SKM-1 (cell line): ENCODE measurements around the gene NTM.

Source experiments
- DNase-seq: peaks from one replicate; lab custom pipeline; 2025; ENCODE audit not compliant: unreplicated experiment; lab: John Stamatoyannopoulos, UW

The NTM gene

DNA sequence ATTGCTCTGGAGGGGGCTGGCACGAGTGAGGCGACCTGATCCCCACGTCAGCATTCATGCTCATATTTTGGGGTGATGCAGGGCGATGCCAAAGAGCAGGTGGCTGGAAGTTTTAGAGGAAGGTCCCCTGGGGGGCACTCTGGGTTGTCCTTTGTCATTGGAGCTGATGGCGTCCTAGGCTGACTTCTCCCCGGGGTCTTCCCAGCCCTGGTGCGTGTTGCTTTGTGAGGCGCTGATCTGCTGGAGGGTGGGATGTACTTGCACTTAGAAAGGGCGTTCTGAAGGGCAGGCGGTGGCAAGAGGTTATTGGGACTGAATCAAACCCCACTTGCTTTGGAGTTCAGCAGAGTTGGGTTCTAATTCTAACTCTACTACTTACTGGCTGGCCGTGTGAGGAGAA lies 313.3 kb downstream of the NTM start:
- no peak for DNase-seq

GRCh38 chr11:131684111-131685060 lies 314.0 kb downstream of the NTM start:
- DNase-seq: no peak

GRCh38 chr11:131685206-131685605 lies 314.8 kb downstream of the NTM start:
- no peak for DNase-seq

DNA sequence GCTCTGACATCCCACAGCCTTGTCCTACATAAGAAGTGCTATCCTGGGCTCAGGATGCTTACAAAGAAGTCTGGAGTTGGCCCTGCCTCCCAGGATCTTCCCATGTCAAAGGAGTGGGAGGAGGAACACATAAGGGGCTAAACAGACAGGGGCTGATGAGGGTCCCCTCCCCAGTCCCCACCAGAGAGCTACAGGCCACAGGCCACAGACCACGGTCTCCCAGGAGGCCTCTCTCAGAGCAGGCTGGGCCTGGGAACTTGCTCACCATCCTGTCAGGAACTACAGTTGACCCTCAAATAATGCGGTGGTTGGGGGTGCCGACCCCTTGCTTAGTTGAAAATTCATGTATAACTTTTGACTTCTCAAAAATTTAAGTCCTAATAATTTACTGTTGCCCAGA lies 315.5 kb downstream of the NTM start:
- DNase-seq: no peak

DNA sequence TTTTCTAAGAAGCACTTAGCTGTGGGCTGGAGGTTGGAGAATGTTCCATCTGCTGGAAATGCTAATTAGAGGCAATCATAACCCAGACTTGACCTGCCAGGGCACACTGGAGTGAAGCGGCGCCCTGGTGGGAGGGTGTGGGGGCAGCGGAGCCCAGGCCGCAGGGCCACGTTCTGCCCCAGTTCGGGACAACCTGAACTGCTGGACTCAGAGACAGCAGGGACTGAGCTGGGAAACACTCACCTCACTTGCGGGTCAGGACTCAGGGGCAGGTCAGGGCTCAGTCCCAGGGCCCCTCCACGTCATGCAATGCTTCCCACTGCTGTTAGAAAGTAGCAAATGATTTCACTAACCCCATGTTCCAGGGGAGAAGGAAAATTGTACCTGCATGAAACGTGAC lies 316.4 kb downstream of the NTM start:
- DNase-seq: no peak

DNA sequence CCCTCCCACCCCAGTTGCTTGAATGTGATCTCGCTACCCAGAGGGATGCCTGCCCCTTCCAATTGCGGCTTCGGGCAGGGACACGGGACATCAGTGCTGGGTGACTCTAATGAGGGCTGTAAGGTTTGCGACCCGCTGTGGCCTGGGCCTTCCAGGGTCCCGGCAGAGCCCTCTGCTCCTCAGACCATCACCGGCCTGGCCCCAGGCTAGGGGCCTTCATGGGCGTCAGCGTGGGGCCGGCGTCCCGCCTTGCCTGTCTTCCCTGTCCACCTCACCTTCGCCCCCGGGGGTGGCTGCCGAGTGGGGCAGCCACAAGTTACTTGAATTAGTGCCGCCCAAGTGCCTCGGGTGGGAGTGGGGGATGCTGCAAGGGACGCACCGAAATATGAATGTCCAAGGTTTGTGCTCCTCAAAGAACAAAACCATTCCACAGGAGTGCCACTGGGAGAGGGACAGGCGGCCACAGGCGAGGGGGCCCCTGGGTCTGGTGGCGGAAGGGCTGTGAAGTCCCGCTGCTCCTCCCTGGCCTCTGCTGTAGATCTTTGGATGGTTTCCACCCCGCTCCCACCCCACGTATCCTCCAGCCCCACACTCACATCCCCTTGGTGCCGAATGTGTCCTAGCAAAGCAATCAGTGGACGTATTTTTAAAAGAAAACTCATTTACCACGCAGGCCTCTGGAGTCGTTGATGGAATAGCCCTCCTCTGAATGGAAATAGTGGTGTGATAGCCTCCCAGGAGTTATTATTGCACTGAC lies 317.1 kb downstream of the NTM start:
- DNase-seq: no peak

- no peak for DNase-seq
Measured at GRCh38 chr11:131688048-131688693, 317.8 kb downstream of the NTM start.

DNA sequence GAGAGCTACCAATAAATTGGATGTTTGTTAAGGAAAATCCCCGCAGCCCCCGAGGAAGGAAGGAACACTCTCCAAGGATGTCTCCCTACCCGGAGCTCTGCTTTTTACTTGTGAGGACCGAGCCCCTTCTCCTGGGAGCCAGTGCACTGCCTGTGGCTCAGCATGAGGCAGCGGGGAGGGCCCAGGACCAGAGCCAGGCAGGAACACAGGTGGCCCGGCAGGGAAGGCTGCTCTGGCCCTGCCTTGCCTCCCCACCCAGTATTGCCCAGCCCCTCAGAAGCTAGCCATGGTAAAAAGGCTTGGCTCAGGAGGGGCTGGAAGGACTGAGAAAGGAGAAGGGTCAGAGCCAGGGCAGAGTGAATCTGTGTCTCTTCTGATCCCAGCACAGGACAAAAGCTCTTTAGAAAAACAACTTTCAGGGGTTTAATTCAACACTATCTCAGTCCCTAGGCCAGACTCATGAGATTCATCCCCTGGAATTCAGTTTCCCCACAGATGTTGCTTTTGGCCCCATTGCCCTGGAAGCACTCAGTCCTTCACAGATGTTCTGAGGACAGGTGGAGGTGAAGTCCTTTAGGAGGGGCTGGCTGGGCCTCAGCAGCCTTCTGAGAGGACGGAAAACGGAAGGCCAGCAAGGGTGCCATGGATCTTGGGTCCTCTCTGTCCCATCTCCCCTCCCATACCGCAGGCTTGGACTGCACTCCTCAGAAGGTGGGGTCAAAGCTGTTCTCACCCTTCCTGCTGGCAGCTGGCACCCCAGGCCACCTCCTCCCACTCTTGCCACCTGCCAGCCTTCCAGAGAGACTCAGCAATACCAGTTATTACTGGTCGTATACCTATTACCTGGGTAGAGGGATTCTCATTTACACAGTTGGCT lies 318.9 kb downstream of the NTM start:
- no peak for DNase-seq

GRCh38 chr11:131690362-131690761 lies 319.9 kb downstream of the NTM start:
- no peak for DNase-seq

DNA sequence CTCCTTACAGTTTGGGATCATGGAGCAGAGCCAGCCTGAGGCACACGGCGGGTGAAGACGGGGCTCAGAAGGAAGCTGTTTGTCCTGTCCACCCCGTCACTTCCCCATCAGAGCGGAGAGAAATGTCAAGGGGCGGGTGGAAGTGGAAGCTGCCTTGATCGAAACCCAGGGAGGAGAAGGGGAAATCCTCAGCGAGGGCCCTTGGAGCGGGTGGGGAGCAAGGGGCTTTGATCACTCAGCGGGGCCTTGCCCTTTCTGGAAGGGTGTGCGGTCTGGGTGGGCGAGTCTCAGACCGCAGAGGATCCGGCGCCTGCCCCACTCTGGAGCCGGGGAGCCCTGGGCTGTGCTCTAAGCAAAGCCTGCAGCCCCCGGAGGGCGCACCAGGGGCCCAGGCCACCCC lies 320.4 kb downstream of the NTM start:
- no peak for DNase-seq

DNA sequence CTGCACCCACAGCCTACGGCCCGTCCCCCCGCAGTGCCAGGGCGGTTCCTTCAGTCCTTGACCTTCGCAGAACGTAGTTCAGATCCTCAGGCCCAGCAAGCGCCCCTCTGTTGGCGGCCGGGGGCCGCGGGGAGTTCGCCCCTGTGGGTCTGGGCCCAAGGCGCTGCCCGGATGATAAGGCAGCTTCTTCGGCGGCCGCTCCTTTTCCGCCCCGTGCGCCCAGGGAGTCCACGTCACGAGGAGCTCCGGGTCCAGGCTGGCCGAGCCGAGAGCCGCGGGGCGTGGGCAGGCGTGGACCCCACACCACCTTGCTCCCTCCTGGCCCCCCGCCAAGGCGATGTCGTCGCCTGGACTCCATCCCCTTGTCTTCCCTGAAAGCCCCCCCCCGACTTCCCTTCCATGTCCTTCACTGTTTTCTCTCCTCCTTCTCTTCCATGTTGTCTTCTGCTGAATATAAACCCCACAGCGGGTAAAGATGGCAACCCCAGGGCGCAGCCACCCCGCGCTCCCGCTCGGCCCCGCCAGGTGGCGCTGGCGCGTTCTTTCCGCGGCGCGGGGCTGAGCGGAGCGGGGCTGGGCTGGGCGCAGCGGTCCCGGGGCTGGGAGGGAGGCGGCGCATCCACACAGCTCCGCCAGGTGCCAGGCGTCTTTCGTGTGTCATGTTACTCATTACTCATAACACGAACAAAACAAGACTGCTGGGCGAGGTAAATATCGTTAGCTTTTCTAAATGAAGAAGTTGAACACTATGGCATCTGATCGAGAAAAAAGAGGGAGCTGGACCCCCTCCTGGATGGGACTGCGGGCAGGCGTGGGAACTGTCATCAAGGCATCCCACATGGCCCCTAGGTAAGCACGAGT lies 321.0 kb downstream of the NTM start:
- DNase-seq: no peak

GRCh38 chr11:131692151-131692550 lies 321.7 kb downstream of the NTM start:
- DNase-seq: no peak

DNA sequence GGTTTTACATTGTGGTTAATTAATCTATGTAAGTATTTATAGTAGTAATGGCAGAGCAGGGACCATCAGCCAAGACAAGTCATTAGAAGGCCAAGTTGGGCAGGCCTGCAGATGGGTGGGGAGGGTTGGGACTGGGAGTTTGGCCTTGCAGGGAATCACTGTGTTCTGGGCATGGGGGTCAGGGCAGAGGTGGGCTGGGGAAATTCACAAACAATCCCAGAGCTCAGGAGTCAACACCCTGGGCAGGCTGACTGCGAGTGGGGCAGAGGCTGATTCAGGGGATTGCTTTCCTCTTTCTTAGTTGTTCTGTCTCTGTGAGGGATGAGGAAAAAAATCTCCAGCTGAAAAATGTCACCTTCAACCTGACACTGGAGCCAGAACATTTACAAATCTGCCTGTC lies 322.5 kb downstream of the NTM start:
- DNase-seq: no peak

GRCh38 chr11:131693756-131694155 lies 323.3 kb downstream of the NTM start:
- DNase-seq: no peak

GRCh38 chr11:131694526-131695424 lies 324.4 kb downstream of the NTM start:
- peak; percentile 6 for DNase-seq

GRCh38 chr11:131695889-131696429 lies 325.5 kb downstream of the NTM start:
- DNase-seq: no peak

GRCh38 chr11:131696690-131697089 lies 326.3 kb downstream of the NTM start:
- no peak for DNase-seq

DNA sequence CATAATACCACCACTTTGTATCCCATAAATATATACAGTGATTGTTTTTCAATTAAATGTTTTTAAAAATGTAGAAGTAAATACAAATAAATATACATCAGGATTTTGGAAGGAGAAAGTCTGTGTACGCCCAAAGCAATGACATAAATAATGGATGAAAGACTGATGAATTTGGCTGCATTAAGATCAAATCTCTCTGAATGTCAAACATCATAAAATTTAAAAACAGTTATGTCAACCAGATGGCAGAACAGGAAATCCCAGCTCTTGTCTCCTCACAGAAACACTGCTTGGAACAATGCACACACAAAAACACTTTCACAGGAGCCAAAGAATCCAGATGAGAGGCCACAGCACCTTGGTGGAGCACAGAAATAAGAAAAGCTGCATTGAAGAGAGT lies 332.9 kb downstream of the NTM start:
- DNase-seq: no peak

GRCh38 chr11:131704682-131705081 lies 334.3 kb downstream of the NTM start:
- no peak for DNase-seq
